SK-N-SH (cell line): Measurements from ENCODE around the gene BIRC6.

Source experiments
- EP300 ChIP-seq, 2 experiments: IDR thresholded peaks; 2 replicates each; pipeline versions ENCODE4 v1.4.0 to v1.6.1; 2012; ENCODE audit warnings: borderline replicate concordance in 1 of 2, low read depth in 1 of 2, low read length in 1 of 2
- GABPA ChIP-seq: IDR thresholded peaks from 2 replicates; pipeline ENCODE4 v1.4.0; 2012; ENCODE audit warnings: low read depth, mild to moderate bottlenecking
- MXI1 ChIP-seq: IDR thresholded peaks from 2 replicates; pipeline ENCODE4 v1.6.1; 2012; ENCODE audit warnings: mild to moderate bottlenecking, low read depth, low read length, improper control_type of control experiment
- SMC3 ChIP-seq: IDR thresholded peaks from 2 replicates; pipeline ENCODE4 v1.6.1; 2012; ENCODE audit warnings: low read depth, low read length, improper control_type of control experiment
- TAF1 ChIP-seq: IDR thresholded peaks from 2 replicates; pipeline ENCODE4 v1.6.1; 2012; ENCODE audit warnings: low read depth, mild to moderate bottlenecking, low read length, moderate library complexity, borderline replicate concordance
- ZBTB33 ChIP-seq: IDR thresholded peaks from 2 replicates; pipeline ENCODE4 v1.4.0; 2012; ENCODE audit warnings: low read depth, borderline replicate concordance
- TF ChIP-seq, protein P1 (sequence below): fragments of 200-600 bp; sonication (generic); IDR thresholded peaks from 2 replicates; pipeline ENCODE4 v1.6.1; 2017; ENCODE audit warnings: antibody characterized with exemption, mild to moderate bottlenecking, moderate library complexity

- no peak for TF ChIP-seq GABPA
- no peak for TF ChIP-seq EP300 (IDR thresholded peaks at IDR 0.05; ENCODE audit: borderline replicate concordance in 1 of 2, low read depth in 1 of 2, low read length in 1 of 2)
- TF ChIP-seq ZBTB33, result no peak
- TF ChIP-seq, protein P1, sequence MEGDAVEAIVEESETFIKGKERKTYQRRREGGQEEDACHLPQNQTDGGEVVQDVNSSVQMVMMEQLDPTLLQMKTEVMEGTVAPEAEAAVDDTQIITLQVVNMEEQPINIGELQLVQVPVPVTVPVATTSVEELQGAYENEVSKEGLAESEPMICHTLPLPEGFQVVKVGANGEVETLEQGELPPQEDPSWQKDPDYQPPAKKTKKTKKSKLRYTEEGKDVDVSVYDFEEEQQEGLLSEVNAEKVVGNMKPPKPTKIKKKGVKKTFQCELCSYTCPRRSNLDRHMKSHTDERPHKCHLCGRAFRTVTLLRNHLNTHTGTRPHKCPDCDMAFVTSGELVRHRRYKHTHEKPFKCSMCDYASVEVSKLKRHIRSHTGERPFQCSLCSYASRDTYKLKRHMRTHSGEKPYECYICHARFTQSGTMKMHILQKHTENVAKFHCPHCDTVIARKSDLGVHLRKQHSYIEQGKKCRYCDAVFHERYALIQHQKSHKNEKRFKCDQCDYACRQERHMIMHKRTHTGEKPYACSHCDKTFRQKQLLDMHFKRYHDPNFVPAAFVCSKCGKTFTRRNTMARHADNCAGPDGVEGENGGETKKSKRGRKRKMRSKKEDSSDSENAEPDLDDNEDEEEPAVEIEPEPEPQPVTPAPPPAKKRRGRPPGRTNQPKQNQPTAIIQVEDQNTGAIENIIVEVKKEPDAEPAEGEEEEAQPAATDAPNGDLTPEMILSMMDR, result no peak
- TF ChIP-seq TAF1, result no peak
- no peak for TF ChIP-seq MXI1
- no peak for TF ChIP-seq SMC3
These were observed 89.5 kb downstream of the BIRC6 start for GRCh38 chr2:32446369-32446768.
